ENCODE results near the gene CCDC88B.

- no peak for TF ChIP-seq SRF (IDR thresholded peaks at IDR 0.05; ENCODE audit: low read depth, low read length)
- no peak for TF ChIP-seq CTCF (IDR thresholded peaks at IDR 0.05; ENCODE audit: control extremely low read depth in 1 of 3, insufficient read depth in 1 of 3, low read depth in 1 of 3, low read length in 3 of 3)
- no peak for TF ChIP-seq CEBPB (IDR thresholded peaks at IDR 0.05; ENCODE audit: low read depth, low read length)
- TF ChIP-seq POLR2A (IDR thresholded peaks at IDR 0.05; ENCODE audit: control extremely low read depth in 1 of 2, low read depth in 2 of 2, low read length in 2 of 2): no peak
- no peak for TF ChIP-seq EZH2 (IDR thresholded peaks at IDR 0.05; ENCODE audit: low read depth, low read length, severe bottlenecking)
- TF ChIP-seq RAD21 (IDR thresholded peaks at IDR 0.05 in 1 of 2, conservative IDR thresholded peaks at IDR 0.05 in 1 of 2; ENCODE audit: low read depth in 2 of 2, low read length in 2 of 2): 0 out of 4 replicates have a peak, but pooled peaks have one; percentile 9 to 12
- TF ChIP-seq POLR2AphosphoS5 (IDR thresholded peaks at IDR 0.05; ENCODE audit: low read depth, low read length): no peak
These were observed 56.1 kb downstream of the CCDC88B start for GRCh38 chr11:64396079-64396591.

Data from H1 (cell line).